ENCODE results near the gene TTC17. TPM values are rescaled to one million over a fixed set of nuclear protein-coding genes. Genes with fewer than 3 reads are reported as not detected.

TTC17 gene
- total and polyA plus RNA-seq, 2 donors = 40.9 to 67.4 TPM

- H3K9me3 ChIP-seq (ENCODE audit: control insufficient read depth in 2 of 2, insufficient read depth in 1 of 2, low read length in 1 of 2) = no peaks in the 10 kb centered on the region
- WGBS = 89% methylated on average over 7 of the region's 7 CpGs
- no peak overlapping the region for H3K27ac ChIP-seq (ENCODE audit: low read depth in 1 of 2, low read length in 1 of 2)
- no peaks in the 10 kb centered on the region for H3K27me3 ChIP-seq (ENCODE audit: control insufficient read depth in 2 of 2, insufficient read depth in 1 of 2, low read length in 1 of 2)
- no peak overlapping the region for H3K4me3 ChIP-seq (ENCODE audit: low read length in 2 of 2)
- H3K36me3 ChIP-seq (ENCODE audit: control insufficient read depth in 2 of 2, insufficient read depth in 2 of 2, low read length in 1 of 2) = no peaks in the 10 kb centered on the region
- H3K4me1 ChIP-seq (ENCODE audit: control insufficient read depth in 2 of 2, insufficient read depth in 2 of 2, low read length in 2 of 2) = no peaks in the 10 kb centered on the region
- no peak for DNase-seq (ENCODE audit: low read depth in 6 of 9, low spot score in 9 of 9)
Observed at GRCh38 chr11:43504316-43504950, 145.7 kb downstream of the TTC17 start.

- DNase-seq (ENCODE audit: low read depth in 6 of 9, low spot score in 9 of 9) = no peak
- H3K36me3 ChIP-seq (ENCODE audit: control insufficient read depth in 2 of 2, insufficient read depth in 2 of 2, low read length in 1 of 2) = no peaks in the 10 kb centered on the region
- H3K27me3 ChIP-seq (ENCODE audit: control insufficient read depth in 2 of 2, insufficient read depth in 1 of 2, low read length in 1 of 2) = no peaks in the 10 kb centered on the region
- H3K27ac ChIP-seq (ENCODE audit: low read depth in 1 of 2, low read length in 1 of 2) = no peak overlapping the region
- H3K9me3 ChIP-seq (ENCODE audit: control insufficient read depth in 2 of 2, insufficient read depth in 1 of 2, low read length in 1 of 2) = no peaks in the 10 kb centered on the region
- H3K4me1 ChIP-seq (ENCODE audit: control insufficient read depth in 2 of 2, insufficient read depth in 2 of 2, low read length in 2 of 2) = no peaks in the 10 kb centered on the region
- 87% methylated on average over 4 of the region's 4 CpGs for WGBS
- no peak overlapping the region for H3K4me3 ChIP-seq (ENCODE audit: low read length in 2 of 2)
Observed at GRCh38 chr11:43505171-43505570, 146.5 kb downstream of the TTC17 start.

GRCh38 chr11:43507171-43507570 is 148.5 kb downstream of the TTC17 start:
- WGBS = 94% methylated on average over 5 of the region's 5 CpGs
- H3K36me3 ChIP-seq (ENCODE audit: control insufficient read depth in 2 of 2, insufficient read depth in 2 of 2, low read length in 1 of 2) = no peaks in the 10 kb centered on the region

GRCh38 chr11:43508511-43508918 is 149.8 kb downstream of the TTC17 start:
- no peaks in the 10 kb centered on the region for H3K9me3 ChIP-seq (ENCODE audit: control insufficient read depth in 2 of 2, insufficient read depth in 1 of 2, low read length in 1 of 2)
- H3K4me1 ChIP-seq (ENCODE audit: control insufficient read depth in 2 of 2, insufficient read depth in 2 of 2, low read length in 2 of 2) = no peaks in the 10 kb centered on the region
- no peak for DNase-seq (ENCODE audit: low read depth in 6 of 9, low spot score in 9 of 9)
- H3K27ac ChIP-seq (ENCODE audit: low read depth in 1 of 2, low read length in 1 of 2) = no peak overlapping the region
- no peaks in the 10 kb centered on the region for H3K36me3 ChIP-seq (ENCODE audit: control insufficient read depth in 2 of 2, insufficient read depth in 2 of 2, low read length in 1 of 2)
- no peaks in the 10 kb centered on the region for H3K27me3 ChIP-seq (ENCODE audit: control insufficient read depth in 2 of 2, insufficient read depth in 1 of 2, low read length in 1 of 2)
- 47% methylated on average over 3 of the region's 3 CpGs for WGBS
- no peak overlapping the region for H3K4me3 ChIP-seq (ENCODE audit: low read length in 2 of 2)

More at GRCh38 chr11:43507171-43507570, 148.5 kb downstream of the TTC17 start:
- H3K4me3 ChIP-seq (ENCODE audit: low read length in 2 of 2) = no peak overlapping the region
- DNase-seq (ENCODE audit: low read depth in 6 of 9, low spot score in 9 of 9) = no peak
- H3K4me1 ChIP-seq (ENCODE audit: control insufficient read depth in 2 of 2, insufficient read depth in 2 of 2, low read length in 2 of 2) = no peaks in the 10 kb centered on the region
- no peaks in the 10 kb centered on the region for H3K27me3 ChIP-seq (ENCODE audit: control insufficient read depth in 2 of 2, insufficient read depth in 1 of 2, low read length in 1 of 2)
- H3K9me3 ChIP-seq (ENCODE audit: control insufficient read depth in 2 of 2, insufficient read depth in 1 of 2, low read length in 1 of 2) = no peaks in the 10 kb centered on the region
- H3K27ac ChIP-seq (ENCODE audit: low read depth in 1 of 2, low read length in 1 of 2) = no peak overlapping the region

GRCh38 chr11:43511959-43512358 is 153.2 kb downstream of the TTC17 start:
- WGBS = 91% methylated on average over 6 of the region's 6 CpGs
- DNase-seq (ENCODE audit: low read depth in 6 of 9, low spot score in 9 of 9) = no peak
- Histone ChIP-seq H3K4me1 (ENCODE audit: control insufficient read depth in 2 of 2, insufficient read depth in 2 of 2, low read length in 2 of 2) (no peaks in the 10 kb centered on the region), H3K36me3 (ENCODE audit: control insufficient read depth in 2 of 2, insufficient read depth in 2 of 2, low read length in 1 of 2) (no peaks in the 10 kb centered on the region), H3K27ac (ENCODE audit: low read depth in 1 of 2, low read length in 1 of 2) (no peak overlapping the region), H3K4me3 (ENCODE audit: low read length in 2 of 2) (no peak overlapping the region), H3K9me3 (ENCODE audit: control insufficient read depth in 2 of 2, insufficient read depth in 1 of 2, low read length in 1 of 2) (no peaks in the 10 kb centered on the region), H3K27me3 (ENCODE audit: control insufficient read depth in 2 of 2, insufficient read depth in 1 of 2, low read length in 1 of 2) (no peaks in the 10 kb centered on the region)

- no peak for DNase-seq (ENCODE audit: low read depth in 6 of 9, low spot score in 9 of 9)
- Histone ChIP-seq H3K27me3 (ENCODE audit: control insufficient read depth in 2 of 2, insufficient read depth in 1 of 2, low read length in 1 of 2) (no peaks in the 10 kb centered on the region), H3K4me1 (ENCODE audit: control insufficient read depth in 2 of 2, insufficient read depth in 2 of 2, low read length in 2 of 2) (no peaks in the 10 kb centered on the region), H3K4me3 (ENCODE audit: low read length in 2 of 2) (no peak overlapping the region), H3K9me3 (ENCODE audit: control insufficient read depth in 2 of 2, insufficient read depth in 1 of 2, low read length in 1 of 2) (no peaks in the 10 kb centered on the region), H3K27ac (ENCODE audit: low read depth in 1 of 2, low read length in 1 of 2) (no peak overlapping the region), H3K36me3 (ENCODE audit: control insufficient read depth in 2 of 2, insufficient read depth in 2 of 2, low read length in 1 of 2) (no peaks in the 10 kb centered on the region)
- WGBS = 71% methylated on average over 6 of the region's 6 CpGs
Observed at GRCh38 chr11:43515090-43515489, 156.4 kb downstream of the TTC17 start.

GRCh38 chr11:43516316-43516850 is 157.7 kb downstream of the TTC17 start:
- DNase-seq (ENCODE audit: low read depth in 6 of 9, low spot score in 9 of 9) = no peak
- H3K9me3 ChIP-seq (ENCODE audit: control insufficient read depth in 2 of 2, insufficient read depth in 1 of 2, low read length in 1 of 2) = peaks cover 0 to under 1% of the 10 kb centered on the region in 2 donors
- no peaks in the 10 kb centered on the region for H3K4me1 ChIP-seq (ENCODE audit: control insufficient read depth in 2 of 2, insufficient read depth in 2 of 2, low read length in 2 of 2)
- no peak overlapping the region for H3K27ac ChIP-seq (ENCODE audit: low read depth in 1 of 2, low read length in 1 of 2)
- H3K27me3 ChIP-seq (ENCODE audit: control insufficient read depth in 2 of 2, insufficient read depth in 1 of 2, low read length in 1 of 2) = no peaks in the 10 kb centered on the region
- H3K36me3 ChIP-seq (ENCODE audit: control insufficient read depth in 2 of 2, insufficient read depth in 2 of 2, low read length in 1 of 2) = no peaks in the 10 kb centered on the region
- WGBS = 61% methylated on average over 8 of the region's 8 CpGs
- no peak overlapping the region for H3K4me3 ChIP-seq (ENCODE audit: low read length in 2 of 2)

- no peaks in the 10 kb centered on the region for H3K4me1 ChIP-seq (ENCODE audit: control insufficient read depth in 2 of 2, insufficient read depth in 2 of 2, low read length in 2 of 2)
- H3K27ac ChIP-seq (ENCODE audit: low read depth in 1 of 2, low read length in 1 of 2) = no peak overlapping the region
- H3K9me3 ChIP-seq (ENCODE audit: control insufficient read depth in 2 of 2, insufficient read depth in 1 of 2, low read length in 1 of 2) = peaks cover 2 to 11% of the 10 kb centered on the region in 2 donors
- H3K4me3 ChIP-seq (ENCODE audit: low read length in 2 of 2) = no peak overlapping the region
- WGBS = 97% methylated on average over 2 of the region's 2 CpGs
- H3K27me3 ChIP-seq (ENCODE audit: control insufficient read depth in 2 of 2, insufficient read depth in 1 of 2, low read length in 1 of 2) = no peaks in the 10 kb centered on the region
- H3K36me3 ChIP-seq (ENCODE audit: control insufficient read depth in 2 of 2, insufficient read depth in 2 of 2, low read length in 1 of 2) = no peaks in the 10 kb centered on the region
- no peak for DNase-seq (ENCODE audit: low read depth in 6 of 9, low spot score in 9 of 9)
Observed at GRCh38 chr11:43517518-43517917, 158.8 kb downstream of the TTC17 start.

- H3K9me3 ChIP-seq (ENCODE audit: control insufficient read depth in 2 of 2, insufficient read depth in 1 of 2, low read length in 1 of 2) = peaks cover 2 to 11% of the 10 kb centered on the region in 2 donors
- no peak for DNase-seq (ENCODE audit: low read depth in 6 of 9, low spot score in 9 of 9)
- no peaks in the 10 kb centered on the region for H3K27me3 ChIP-seq (ENCODE audit: control insufficient read depth in 2 of 2, insufficient read depth in 1 of 2, low read length in 1 of 2)
- WGBS = 80% methylated on average over 9 of the region's 9 CpGs
- no peaks in the 10 kb centered on the region for H3K4me1 ChIP-seq (ENCODE audit: control insufficient read depth in 2 of 2, insufficient read depth in 2 of 2, low read length in 2 of 2)
- no peaks in the 10 kb centered on the region for H3K36me3 ChIP-seq (ENCODE audit: control insufficient read depth in 2 of 2, insufficient read depth in 2 of 2, low read length in 1 of 2)
- no peak overlapping the region for H3K27ac ChIP-seq (ENCODE audit: low read depth in 1 of 2, low read length in 1 of 2)
- no peak overlapping the region for H3K4me3 ChIP-seq (ENCODE audit: low read length in 2 of 2)
Observed at GRCh38 chr11:43518408-43519160, 159.9 kb downstream of the TTC17 start.

All from thymus (tissue), 11 donors.